GM12892 (cell line): ENCODE data around the gene RADIL.

Experiments used
- POLR2A ChIP-seq: IDR thresholded peaks from 2 replicates; pipeline ENCODE4 v1.6.1; 2011; ENCODE audit warnings: low read depth, low read length, control low read depth
- POLR2AphosphoS5 ChIP-seq: IDR thresholded peaks from 2 replicates; pipeline ENCODE4 v1.6.1; 2011; ENCODE audit warnings: low read depth, low read length, control low read depth
- TAF1 ChIP-seq: IDR thresholded peaks from 2 replicates; pipeline ENCODE4 v1.6.1; 2011; ENCODE audit warnings: low read depth, mild to moderate bottlenecking, control low read depth, low read length, borderline replicate concordance

GRCh38 chr7:4791101-4791737, 92.3 kb downstream of the RADIL start:
- TF ChIP-seq POLR2AphosphoS5 (no peak), TAF1 (no peak), POLR2A (no peak)
